BLaER1 treated with 17β-estradiol and CSF1 and Interleukin-3, amounts not matched to agents 10 nM and 100 nM (cell line): ENCODE data around the gene OR10AD1.
"Not testable (repeated sequence)": the region's sequence is repeated elsewhere in the genome, so short reads cannot be mapped to it uniquely, and the experiment has no call there.

Source experiments
- H3K27ac ChIP-seq, 11 experiments: shearing (Covaris generic); formaldehyde crosslinking; 2 replicates each; pipeline ENCODE4 v1.8.1; 2022
- H3K27me3 ChIP-seq, 11 experiments: shearing (Covaris generic); formaldehyde crosslinking; 2 replicates each; pipeline ENCODE4 v1.8.1; 2022
- H3K36me3 ChIP-seq, 11 experiments: shearing (Covaris generic); formaldehyde crosslinking; 2 replicates each; pipeline ENCODE4 v1.8.1; 2022
- H3K4me1 ChIP-seq, 10 experiments: shearing (Covaris generic); formaldehyde crosslinking; 2 replicates each; pipeline ENCODE4 v1.8.1; 2022
- H3K4me2 ChIP-seq, 11 experiments: shearing (Covaris generic); formaldehyde crosslinking; 2 replicates each; pipeline ENCODE4 v1.8.1; 2022
- H3K4me3 ChIP-seq, 10 experiments: shearing (Covaris generic); formaldehyde crosslinking; 2 replicates each; pipeline ENCODE4 v1.8.1; 2022
- H3K9ac ChIP-seq, 11 experiments: shearing (Covaris generic); formaldehyde crosslinking; 2 replicates each; pipeline ENCODE4 v1.8.1; 2022
- H3K9me3 ChIP-seq, 11 experiments: shearing (Covaris generic); formaldehyde crosslinking; replicated peaks in 1 of 11; 2 replicates each; pipeline ENCODE4 v1.8.1; 2022
- H4K20me1 ChIP-seq, 11 experiments: shearing (Covaris generic); formaldehyde crosslinking; 2 replicates each; pipeline ENCODE4 v1.8.1; 2022
- Cebpa-rat ChIP-seq, 11 experiments: shearing (Covaris generic); IDR thresholded peaks; 2 replicates each; pipeline ENCODE4 v1.8.1; 2022

Gene OR10AD1

GRCh38 chr12:48203192-48203591, at the start of gene OR10AD1:
TSS of gene OR10AD1 (minus strand) at chr12:48203292. CDS start at chr12:48203292, 0 bp downstream.
- peak within 1 kb of the TSS in 2 of 11 experiments; percentile 86 to 95; a peak in 3 of 22 replicates for H3K4me2 ChIP-seq
- no peak within 1 kb of the TSS for H3K4me3 ChIP-seq
- H3K27ac ChIP-seq, result no peak within 1 kb of the TSS
- H3K4me1 ChIP-seq, result peaks cover 17 to 38% (median 22%) of the 10 kb centered on the region in 10 experiments
- H3K27me3 ChIP-seq, result no peaks in the 10 kb centered on the region
- no peak for TF ChIP-seq Cebpa-rat (IDR thresholded peaks at IDR 0.05)
- H4K20me1 ChIP-seq, result no peaks in the 10 kb centered on the region
- H3K36me3 ChIP-seq, result peaks cover 0 to 42% (median 15%) of the 10 kb centered on the region in 11 experiments; a peak in 11 of 22 replicates
- H3K9me3 ChIP-seq, result peaks cover 31 to 63% (median 42%) of the 10 kb centered on the region in 11 experiments
- H3K9ac ChIP-seq, result no peak within 1 kb of the TSS

GRCh38 chr12:48247181-48247966, 44.3 kb upstream of the OR10AD1 start:
- Histone ChIP-seq H3K36me3 (no peaks in the 10 kb centered on the region), H4K20me1 (no peaks in the 10 kb centered on the region), H3K9me3 (peaks cover 9 to 15% (median 12%) of the 10 kb centered on the region in 11 experiments), H3K4me2 (no peak overlapping the region), H3K4me3 (no peak overlapping the region), H3K27me3 (no peaks in the 10 kb centered on the region), H3K27ac (no peak overlapping the region), H3K4me1 (peaks cover 0 to 11% (median 0%) of the 10 kb centered on the region in 10 experiments; a peak in 4 of 20 replicates), H3K9ac (no peak overlapping the region)
- TF ChIP-seq Cebpa-rat (IDR thresholded peaks at IDR 0.05), result no peak

- H3K4me2 ChIP-seq, result no peak overlapping the region
- no peaks in the 10 kb centered on the region for H3K4me1 ChIP-seq
- no peak overlapping the region for H3K4me3 ChIP-seq
- H3K9me3 ChIP-seq, result peaks cover 6 to 9% (median 8%) of the 10 kb centered on the region in 11 experiments
- no peak overlapping the region for H3K27ac ChIP-seq
- no peaks in the 10 kb centered on the region for H3K36me3 ChIP-seq
- H3K9ac ChIP-seq, result no peak overlapping the region
- no peak for TF ChIP-seq Cebpa-rat (IDR thresholded peaks at IDR 0.05)
- no peaks in the 10 kb centered on the region for H3K27me3 ChIP-seq
- no peaks in the 10 kb centered on the region for H4K20me1 ChIP-seq
Observed at GRCh38 chr12:48237162-48237561, 34.1 kb upstream of the OR10AD1 start.

- Histone ChIP-seq H4K20me1 (no peaks in the 10 kb centered on the region), H3K4me1 (no peaks in the 10 kb centered on the region), H3K27ac (no peak overlapping the region), H3K4me2 (no peak overlapping the region), H3K9me3 (no peaks in the 10 kb centered on the region), H3K4me3 (no peak overlapping the region), H3K9ac (no peak overlapping the region), H3K27me3 (no peaks in the 10 kb centered on the region), H3K36me3 (no peaks in the 10 kb centered on the region)
- TF ChIP-seq Cebpa-rat (IDR thresholded peaks at IDR 0.05), result no peak
Observed at GRCh38 chr12:48235796-48236333, 32.8 kb upstream of the OR10AD1 start.

- H3K9ac ChIP-seq, H4K20me1 ChIP-seq, H3K4me2 ChIP-seq, H3K27me3 ChIP-seq, H3K27ac ChIP-seq, H3K36me3 ChIP-seq, H3K4me3 ChIP-seq, H3K4me1 ChIP-seq: not testable (repeated sequence)
- peaks cover 0 to 16% (median 10%) of the 10 kb centered on the region in 11 experiments; a peak in 13 of 22 replicates for H3K9me3 ChIP-seq
Observed at GRCh38 chr12:48231169-48231958, 28.3 kb upstream of the OR10AD1 start.

GRCh38 chr12:48224533-48224932, 21.4 kb upstream of the OR10AD1 start:
- H3K27me3 ChIP-seq, H3K4me1 ChIP-seq, H4K20me1 ChIP-seq, H3K4me3 ChIP-seq, H3K4me2 ChIP-seq, H3K9ac ChIP-seq, H3K36me3 ChIP-seq, H3K27ac ChIP-seq: not testable (repeated sequence)
- peaks cover 0 to 22% (median 11%) of the 10 kb centered on the region in 11 experiments; a peak in 15 of 22 replicates for H3K9me3 ChIP-seq

GRCh38 chr12:48221645-48222044, 18.6 kb upstream of the OR10AD1 start:
- Histone ChIP-seq H3K36me3 (no peaks in the 10 kb centered on the region), H3K9ac (no peak overlapping the region), H3K9me3 (peaks cover 0 to 7% (median 4%) of the 10 kb centered on the region in 11 experiments; a peak in 4 of 22 replicates), H3K27me3 (no peaks in the 10 kb centered on the region), H3K4me3 (no peak overlapping the region), H4K20me1 (no peaks in the 10 kb centered on the region), H3K4me2 (no peak overlapping the region), H3K27ac (no peak overlapping the region), H3K4me1 (peaks cover 0 to 26% (median 2%) of the 10 kb centered on the region in 10 experiments; a peak in 10 of 20 replicates)
- TF ChIP-seq Cebpa-rat (IDR thresholded peaks at IDR 0.05), result no peak

- H3K4me1 ChIP-seq, result peaks cover 0 to 35% (median 3%) of the 10 kb centered on the region in 10 experiments; a peak in 10 of 20 replicates
- no peak overlapping the region for H3K9ac ChIP-seq
- no peak overlapping the region for H3K27ac ChIP-seq
- H4K20me1 ChIP-seq, result no peaks in the 10 kb centered on the region
- no peak overlapping the region for H3K4me3 ChIP-seq
- H3K9me3 ChIP-seq, result peaks cover 0 to 6% (median 4%) of the 10 kb centered on the region in 11 experiments; a peak in 2 of 22 replicates
- TF ChIP-seq Cebpa-rat (IDR thresholded peaks at IDR 0.05), result no peak
- no peaks in the 10 kb centered on the region for H3K36me3 ChIP-seq
- H3K4me2 ChIP-seq, result no peak overlapping the region
- H3K27me3 ChIP-seq, result no peaks in the 10 kb centered on the region
Observed at GRCh38 chr12:48220701-48221100, 17.6 kb upstream of the OR10AD1 start.

- peaks cover 0 to 4% (median under 1%) of the 10 kb centered on the region in 11 experiments; a peak in 2 of 22 replicates for H3K9me3 ChIP-seq
- no peak overlapping the region for H3K27ac ChIP-seq
- H3K36me3 ChIP-seq, result no peaks in the 10 kb centered on the region
Observed at GRCh38 chr12:48219631-48220030, 16.5 kb upstream of the OR10AD1 start.

More at GRCh38 chr12:48219631-48220030, 16.5 kb upstream of the OR10AD1 start:
- H3K4me3 ChIP-seq, result no peak overlapping the region
- TF ChIP-seq Cebpa-rat (IDR thresholded peaks at IDR 0.05), result no peak
- H4K20me1 ChIP-seq, result no peaks in the 10 kb centered on the region
- H3K27me3 ChIP-seq, result no peaks in the 10 kb centered on the region
- H3K4me1 ChIP-seq, result peaks cover 0 to 46% (median 3%) of the 10 kb centered on the region in 10 experiments; a peak in 10 of 20 replicates
- H3K4me2 ChIP-seq, result no peak overlapping the region
- no peak overlapping the region for H3K9ac ChIP-seq
